ENCODE results near the gene KRTAP26-1.

The KRTAP26-1 gene

GRCh38 chr21:30337276-30337744 lies 17.2 kb upstream of the KRTAP26-1 start, which contains the start of gene KRTAP27-1:
TSS of gene KRTAP27-1 (minus strand) at chr21:30337694. CDS start at chr21:30337668, 26 bp downstream.
- no peak within 1 kb of the TSS for H3K4me3 ChIP-seq (ENCODE audit: extremely low read depth, insufficient read depth, low read length, poor library complexity, severe bottlenecking)

GRCh38 chr21:30336596-30336995 lies 16.5 kb upstream of the KRTAP26-1 start:
- H3K9me3 ChIP-seq (ENCODE audit: control insufficient read depth, low read length), result no peaks in the 10 kb centered on the region
- H3K4me3 ChIP-seq (ENCODE audit: extremely low read depth, insufficient read depth, low read length, poor library complexity, severe bottlenecking), result no peak overlapping the region
- no CpG with 5 or more reads among the region's 2 CpGs for WGBS, 2 experiments (ENCODE audit: insufficient coverage in 2 of 2)
- H3K36me3 ChIP-seq (ENCODE audit: control insufficient read depth, insufficient read depth, low read length), result no peaks in the 10 kb centered on the region
- no peak overlapping the region for H3K27ac ChIP-seq (ENCODE audit: low read depth, low read length, severe bottlenecking)
- no peaks in the 10 kb centered on the region for H3K4me1 ChIP-seq (ENCODE audit: control insufficient read depth, insufficient read depth, low read length, poor library complexity, severe bottlenecking)

More at GRCh38 chr21:30337276-30337744, 17.2 kb upstream of the KRTAP26-1 start, which contains the start of gene KRTAP27-1:
- H3K4me1 ChIP-seq (ENCODE audit: control insufficient read depth, insufficient read depth, low read length, poor library complexity, severe bottlenecking), result no peaks in the 10 kb centered on the region
- whole genome bisulfite sequencing, 2 experiments (ENCODE audit: insufficient coverage in 2 of 2), result 62 to 63% methylated on average over 4 of the region's 6 CpGs
- H3K36me3 ChIP-seq (ENCODE audit: control insufficient read depth, insufficient read depth, low read length), result no peaks in the 10 kb centered on the region
- no peaks in the 10 kb centered on the region for H3K9me3 ChIP-seq (ENCODE audit: control insufficient read depth, low read length)
- no peak within 1 kb of the TSS for H3K27ac ChIP-seq (ENCODE audit: low read depth, low read length, severe bottlenecking)

- WGBS, 2 experiments (ENCODE audit: insufficient coverage in 2 of 2), result no CpG with 5 or more reads among the region's 3 CpGs
- Histone ChIP-seq H3K9me3 (ENCODE audit: control insufficient read depth, low read length) (no peaks in the 10 kb centered on the region), H3K4me3 (ENCODE audit: extremely low read depth, insufficient read depth, low read length, poor library complexity, severe bottlenecking) (no peak overlapping the region), H3K27ac (ENCODE audit: low read depth, low read length, severe bottlenecking) (no peak overlapping the region), H3K36me3 (ENCODE audit: control insufficient read depth, insufficient read depth, low read length) (no peaks in the 10 kb centered on the region), H3K4me1 (ENCODE audit: control insufficient read depth, insufficient read depth, low read length, poor library complexity, severe bottlenecking) (no peaks in the 10 kb centered on the region)
Observed at GRCh38 chr21:30333736-30334135, 13.6 kb upstream of the KRTAP26-1 start.

GRCh38 chr21:30332681-30333080 lies 12.6 kb upstream of the KRTAP26-1 start:
- no peak overlapping the region for H3K4me3 ChIP-seq (ENCODE audit: extremely low read depth, insufficient read depth, low read length, poor library complexity, severe bottlenecking)
- no peak overlapping the region for H3K27ac ChIP-seq (ENCODE audit: low read depth, low read length, severe bottlenecking)
- H3K4me1 ChIP-seq (ENCODE audit: control insufficient read depth, insufficient read depth, low read length, poor library complexity, severe bottlenecking), result no peaks in the 10 kb centered on the region
- 100% methylated on average over 2 of the region's 2 CpGs; no CpG with 5 or more reads in 1 of the 2 experiments for WGBS, 2 experiments (ENCODE audit: insufficient coverage in 2 of 2)
- no peaks in the 10 kb centered on the region for H3K36me3 ChIP-seq (ENCODE audit: control insufficient read depth, insufficient read depth, low read length)
- H3K9me3 ChIP-seq (ENCODE audit: control insufficient read depth, low read length), result no peaks in the 10 kb centered on the region

DNA sequence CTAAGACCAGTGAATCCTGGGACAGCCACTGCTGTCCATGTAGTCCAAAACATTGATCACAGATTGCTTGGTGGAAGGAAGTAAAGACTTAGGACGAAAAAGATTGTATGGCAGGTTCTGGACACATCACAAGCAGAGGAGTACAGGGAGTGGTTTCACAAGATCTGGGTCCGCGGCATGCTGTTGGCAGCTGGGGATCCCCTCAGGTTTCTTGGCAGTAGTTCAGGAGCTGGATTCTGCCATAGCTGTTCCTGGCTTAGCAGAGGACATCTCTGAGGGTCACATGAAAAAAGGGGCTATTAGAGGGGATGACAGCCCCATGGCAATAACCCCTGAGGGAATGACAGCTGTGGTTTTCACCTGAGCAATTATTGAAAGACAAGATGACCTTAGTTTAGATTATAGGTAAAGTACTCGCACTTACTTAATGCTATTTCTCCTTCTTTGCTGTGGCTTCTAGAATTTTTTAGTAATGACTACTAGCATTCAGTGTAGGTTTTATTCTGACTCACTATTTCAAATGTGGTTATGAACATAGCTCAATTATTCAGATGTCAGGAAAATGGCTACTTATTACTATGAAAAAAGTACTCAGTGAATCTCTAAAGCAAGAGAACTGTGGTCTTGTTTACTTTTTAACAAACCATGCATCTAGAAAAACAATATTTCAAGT lies 9.2 kb upstream of the KRTAP26-1 start:
- H3K9me3 ChIP-seq (ENCODE audit: control insufficient read depth, low read length), result no peaks in the 10 kb centered on the region
- H3K27ac ChIP-seq (ENCODE audit: low read depth, low read length, severe bottlenecking), result no peak overlapping the region
- H3K4me3 ChIP-seq (ENCODE audit: extremely low read depth, insufficient read depth, low read length, poor library complexity, severe bottlenecking), result no peak overlapping the region
- H3K4me1 ChIP-seq (ENCODE audit: control insufficient read depth, insufficient read depth, low read length, poor library complexity, severe bottlenecking), result no peaks in the 10 kb centered on the region
- 80 to 88% methylated on average over 3 of the region's 4 CpGs for WGBS, 2 experiments (ENCODE audit: insufficient coverage in 2 of 2)
- no peaks in the 10 kb centered on the region for H3K36me3 ChIP-seq (ENCODE audit: control insufficient read depth, insufficient read depth, low read length)

DNA sequence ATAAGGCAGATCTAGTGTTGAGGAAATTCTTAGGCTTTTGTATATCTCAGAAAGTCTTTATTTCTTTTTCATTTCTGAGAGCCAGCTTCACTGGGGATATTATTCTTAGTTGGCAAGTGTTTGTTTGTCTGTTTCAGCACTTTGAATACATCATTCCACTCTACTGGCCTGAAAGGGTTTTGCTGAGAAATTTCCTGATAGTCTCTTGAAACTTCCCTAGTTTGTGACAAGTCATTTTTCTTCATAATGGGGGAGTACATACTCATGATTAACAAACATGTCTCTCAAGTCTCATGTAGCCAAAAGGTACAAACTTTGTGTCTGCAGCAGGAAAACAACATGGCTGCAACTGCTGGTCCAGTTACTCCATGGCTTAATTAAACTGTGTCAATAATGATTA lies 6.3 kb upstream of the KRTAP26-1 start:
- no peak overlapping the region for H3K27ac ChIP-seq (ENCODE audit: low read depth, low read length, severe bottlenecking)
- no peak overlapping the region for H3K4me3 ChIP-seq (ENCODE audit: extremely low read depth, insufficient read depth, low read length, poor library complexity, severe bottlenecking)
- no peaks in the 10 kb centered on the region for H3K4me1 ChIP-seq (ENCODE audit: control insufficient read depth, insufficient read depth, low read length, poor library complexity, severe bottlenecking)
- no peaks in the 10 kb centered on the region for H3K9me3 ChIP-seq (ENCODE audit: control insufficient read depth, low read length)
- H3K36me3 ChIP-seq (ENCODE audit: control insufficient read depth, insufficient read depth, low read length), result no peaks in the 10 kb centered on the region

DNA sequence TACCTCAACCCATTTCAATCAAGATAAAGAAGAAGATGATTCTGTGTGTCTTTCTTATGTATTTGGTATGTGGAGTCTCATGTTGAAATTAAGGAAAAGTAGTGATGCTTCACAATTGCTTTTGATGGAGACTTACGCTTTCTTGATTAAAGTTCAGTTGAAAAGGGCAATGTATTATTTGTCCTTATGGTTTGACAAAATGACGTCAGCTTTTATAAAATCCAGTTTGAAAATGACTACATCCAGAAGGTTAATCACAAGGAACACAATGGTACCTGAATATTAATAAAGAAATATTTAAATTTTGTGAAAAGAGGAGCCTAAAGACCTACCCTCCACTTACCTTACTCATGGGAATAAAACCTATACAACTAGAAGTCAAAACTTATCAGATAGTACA lies 4.4 kb downstream of the KRTAP26-1 start:
- WGBS, 2 experiments (ENCODE audit: insufficient coverage in 2 of 2), result 63% methylated on average over 1 of the region's 2 CpGs; no CpG with 5 or more reads in 1 of the 2 experiments
- Histone ChIP-seq H3K4me3 (ENCODE audit: extremely low read depth, insufficient read depth, low read length, poor library complexity, severe bottlenecking) (no peak overlapping the region), H3K36me3 (ENCODE audit: control insufficient read depth, insufficient read depth, low read length) (no peaks in the 10 kb centered on the region), H3K27ac (ENCODE audit: low read depth, low read length, severe bottlenecking) (no peak overlapping the region), H3K9me3 (ENCODE audit: control insufficient read depth, low read length) (no peaks in the 10 kb centered on the region), H3K4me1 (ENCODE audit: control insufficient read depth, insufficient read depth, low read length, poor library complexity, severe bottlenecking) (no peaks in the 10 kb centered on the region)

GRCh38 chr21:30306884-30307283 lies 13.2 kb downstream of the KRTAP26-1 start:
- no peaks in the 10 kb centered on the region for H3K4me1 ChIP-seq (ENCODE audit: control insufficient read depth, insufficient read depth, low read length, poor library complexity, severe bottlenecking)
- H3K27ac ChIP-seq (ENCODE audit: low read depth, low read length, severe bottlenecking), result no peak overlapping the region
- no peaks in the 10 kb centered on the region for H3K9me3 ChIP-seq (ENCODE audit: control insufficient read depth, low read length)
- 87 to 100% methylated on average over 1 to 2 of the region's 2 CpGs for WGBS, 2 experiments (ENCODE audit: insufficient coverage in 2 of 2)
- no peak overlapping the region for H3K4me3 ChIP-seq (ENCODE audit: extremely low read depth, insufficient read depth, low read length, poor library complexity, severe bottlenecking)
- no peaks in the 10 kb centered on the region for H3K36me3 ChIP-seq (ENCODE audit: control insufficient read depth, insufficient read depth, low read length)

GRCh38 chr21:30305136-30305535 lies 15.0 kb downstream of the KRTAP26-1 start:
- Histone ChIP-seq H3K4me1 (ENCODE audit: control insufficient read depth, insufficient read depth, low read length, poor library complexity, severe bottlenecking) (no peaks in the 10 kb centered on the region), H3K27ac (ENCODE audit: low read depth, low read length, severe bottlenecking) (no peak overlapping the region), H3K4me3 (ENCODE audit: extremely low read depth, insufficient read depth, low read length, poor library complexity, severe bottlenecking) (no peak overlapping the region), H3K36me3 (ENCODE audit: control insufficient read depth, insufficient read depth, low read length) (no peaks in the 10 kb centered on the region), H3K9me3 (ENCODE audit: control insufficient read depth, low read length) (no peaks in the 10 kb centered on the region)
- no CpG with 5 or more reads among the region's 1 CpG for WGBS, 2 experiments (ENCODE audit: insufficient coverage in 2 of 2)

GRCh38 chr21:30289215-30289614 lies 30.9 kb downstream of the KRTAP26-1 start, which contains the start of gene KRTAP25-1:
TSS of gene KRTAP25-1 (minus strand) at chr21:30289514. CDS start at chr21:30289490, 24 bp downstream.
- Histone ChIP-seq H3K9me3 (ENCODE audit: control insufficient read depth, low read length) (no peaks in the 10 kb centered on the region), H3K27ac (ENCODE audit: low read depth, low read length, severe bottlenecking) (no peak within 1 kb of the TSS), H3K36me3 (ENCODE audit: control insufficient read depth, insufficient read depth, low read length) (no peaks in the 10 kb centered on the region), H3K4me3 (ENCODE audit: extremely low read depth, insufficient read depth, low read length, poor library complexity, severe bottlenecking) (no peak within 1 kb of the TSS), H3K4me1 (ENCODE audit: control insufficient read depth, insufficient read depth, low read length, poor library complexity, severe bottlenecking) (no peaks in the 10 kb centered on the region)
- WGBS, 2 experiments (ENCODE audit: insufficient coverage in 2 of 2), result 96 to 100% methylated on average over 2 of the region's 2 CpGs

DNA sequence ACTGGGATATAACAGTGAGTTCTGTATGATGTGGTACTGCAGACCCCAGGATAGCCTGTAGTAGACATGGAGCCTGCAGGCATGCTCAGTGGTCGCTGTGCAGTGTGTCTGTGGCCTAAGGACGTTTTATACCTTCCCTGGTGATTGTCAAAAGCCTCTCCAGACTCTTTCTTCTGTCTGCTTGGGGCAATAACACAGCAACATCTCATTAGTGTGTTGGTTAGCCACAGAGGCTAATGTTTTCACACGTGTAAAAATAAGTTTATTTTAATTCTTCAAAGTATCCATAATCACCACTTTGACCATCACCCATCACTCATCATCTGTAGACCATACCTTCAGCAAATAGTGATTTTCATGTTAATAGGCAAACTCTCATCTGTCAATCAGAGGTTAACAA lies 37.3 kb downstream of the KRTAP26-1 start, which contains the start of gene KRTAP24-1:
TSS of gene KRTAP24-1 (minus strand) at position 101 of the 400 bp plus-strand sequence. CDS start at position 83, 18 bp downstream.
- Histone ChIP-seq H3K4me1 (ENCODE audit: control insufficient read depth, insufficient read depth, low read length, poor library complexity, severe bottlenecking) (no peaks in the 10 kb centered on the region), H3K9me3 (ENCODE audit: control insufficient read depth, low read length) (no peaks in the 10 kb centered on the region), H3K27ac (ENCODE audit: low read depth, low read length, severe bottlenecking) (no peak within 1 kb of the TSS), H3K36me3 (ENCODE audit: control insufficient read depth, insufficient read depth, low read length) (no peaks in the 10 kb centered on the region), H3K4me3 (ENCODE audit: extremely low read depth, insufficient read depth, low read length, poor library complexity, severe bottlenecking) (no peak within 1 kb of the TSS)
- WGBS, 2 experiments (ENCODE audit: insufficient coverage in 2 of 2), result 75 to 87% methylated on average over 2 of the region's 3 CpGs
